NK-92 treated with Interleukin-12 subunit alpha and Interleukin-12 subunit beta, amount 100 ng/mL, for 24 hours (cell line): ENCODE data around the gene GRK1.

ENCODE experiments used
- DNase-seq: peaks from one replicate; lab custom pipeline; 2025; lab: John Stamatoyannopoulos, UW

The GRK1 gene

DNA sequence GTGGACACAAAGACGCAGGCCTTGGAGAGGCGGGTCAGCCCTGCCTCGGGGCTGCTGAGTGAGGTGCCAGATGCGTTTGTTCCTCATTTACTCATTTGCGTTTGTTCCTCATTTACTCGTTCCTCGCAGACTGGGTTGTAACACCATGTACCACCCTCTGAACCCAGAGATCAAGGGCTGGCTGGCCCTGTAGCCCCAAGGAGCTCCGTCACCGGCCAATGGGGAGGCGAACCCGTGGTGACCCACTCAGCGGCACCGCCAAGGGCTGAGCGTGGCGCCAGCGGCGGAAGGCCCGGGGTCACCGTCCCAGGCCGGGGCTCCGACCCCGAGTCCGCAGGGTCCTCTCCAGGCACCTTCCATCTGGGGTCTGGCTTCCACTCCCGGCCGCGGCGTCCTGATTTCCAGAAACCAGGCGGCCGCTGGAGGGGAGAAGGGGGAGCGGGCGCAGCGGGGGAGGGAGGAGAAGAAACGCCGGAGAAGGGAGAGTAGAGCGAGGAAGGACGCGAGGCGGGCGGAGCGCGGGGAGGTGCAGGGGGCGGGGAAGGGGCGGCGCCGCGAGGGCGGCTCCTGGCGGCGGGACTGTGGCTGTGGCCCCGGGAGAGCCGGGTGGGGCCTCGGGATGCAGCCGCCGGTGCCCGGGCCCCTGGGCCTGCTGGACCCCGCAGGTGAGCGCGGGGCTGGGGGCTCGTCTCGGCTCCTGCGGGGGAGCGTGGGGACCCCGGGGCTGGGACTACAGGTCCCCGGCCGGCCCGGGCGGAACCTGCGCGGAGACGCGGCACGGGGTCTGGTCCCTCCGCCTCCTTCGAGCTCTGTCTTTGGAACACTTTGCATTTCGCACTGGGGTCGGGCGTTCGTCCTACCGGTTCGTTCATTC lies 91.9 kb downstream of the GRK1 start, which contains the start of gene TMEM255B:
TMEM255B (plus strand) TSS at position 576 of the 874 bp plus-strand sequence; CDS start at position 620, 44 bp downstream.
- DNase-seq: no peak

- DNase-seq: no peak
Observed at GRCh38 chr13:113759525-113760137, 92.6 kb downstream of the GRK1 start.

- DNase-seq: no peak
Observed at GRCh38 chr13:113761136-113761535, 94.1 kb downstream of the GRK1 start.

GRCh38 chr13:113762075-113762474 lies 95.1 kb downstream of the GRK1 start:
- no peak for DNase-seq

DNA sequence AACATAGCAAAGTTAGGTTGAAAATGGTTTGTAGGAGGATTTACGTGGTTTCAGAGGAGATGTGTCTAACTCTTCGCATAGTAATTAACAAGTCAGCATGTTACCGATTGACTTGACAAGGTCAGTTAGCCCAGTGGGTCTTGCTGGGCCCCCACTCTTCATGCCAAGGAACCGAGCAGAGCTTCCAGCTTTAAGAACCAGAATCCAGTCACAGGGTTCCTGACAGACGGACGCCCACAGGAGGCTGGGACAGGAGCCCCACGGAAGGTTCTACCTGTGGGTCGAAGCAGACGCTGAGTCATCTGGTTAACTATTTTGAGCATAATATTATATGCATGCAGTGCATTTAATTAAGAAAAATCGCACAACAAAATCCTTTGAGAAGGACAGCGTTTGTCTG lies 95.5 kb downstream of the GRK1 start:
- DNase-seq: no peak

- DNase-seq: no peak
Observed at GRCh38 chr13:113763254-113763653, 96.2 kb downstream of the GRK1 start.

DNA sequence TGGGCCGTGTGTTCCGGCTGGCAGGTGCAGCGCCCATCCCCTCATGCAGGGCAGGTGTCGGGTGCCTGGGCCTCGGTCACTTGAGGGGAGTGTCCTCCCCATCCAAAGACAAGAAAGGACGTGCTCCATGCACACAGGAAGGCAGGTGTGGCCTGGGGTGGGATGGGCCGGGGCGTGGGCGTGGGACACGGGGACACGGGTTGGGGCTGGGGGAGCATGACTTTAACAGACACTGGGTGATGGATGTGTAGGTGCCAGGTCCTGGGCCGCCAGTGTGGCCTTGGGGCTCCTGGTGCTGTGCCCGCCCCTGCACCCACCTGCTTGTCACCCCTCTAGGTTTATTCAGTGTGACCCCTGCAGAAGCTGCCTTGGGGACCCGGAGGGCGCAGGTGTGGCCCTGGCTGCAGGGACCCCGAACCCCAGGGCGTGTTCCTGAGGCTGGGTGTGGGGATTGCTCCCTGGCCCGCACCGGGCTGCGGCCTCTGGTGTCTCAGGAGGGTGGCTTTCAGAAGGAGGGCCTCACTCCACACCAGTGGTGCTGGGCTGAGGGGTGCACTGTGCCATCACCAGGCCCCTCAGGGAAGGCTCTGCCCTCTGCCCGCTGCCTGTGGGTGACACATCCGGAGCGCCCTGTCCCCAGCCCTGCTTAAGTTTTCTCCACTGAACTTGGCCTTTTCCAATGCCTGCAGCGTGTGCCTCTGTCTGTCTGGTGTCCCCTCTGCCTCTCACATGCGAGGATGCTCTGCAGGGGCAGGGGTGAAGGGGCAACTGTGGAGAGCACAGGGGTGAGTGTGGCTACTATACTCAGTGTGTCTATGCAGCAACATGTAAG lies 97.2 kb downstream of the GRK1 start:
- no peak for DNase-seq

- DNase-seq: no peak
Observed at GRCh38 chr13:113764793-113765563, 98.0 kb downstream of the GRK1 start.

- DNase-seq: no peak
Observed at GRCh38 chr13:113765564-113765910, 98.5 kb downstream of the GRK1 start.

GRCh38 chr13:113766035-113766800 lies 99.2 kb downstream of the GRK1 start:
- no peak for DNase-seq

GRCh38 chr13:113767366-113767765 lies 100.3 kb downstream of the GRK1 start:
- no peak for DNase-seq

DNA sequence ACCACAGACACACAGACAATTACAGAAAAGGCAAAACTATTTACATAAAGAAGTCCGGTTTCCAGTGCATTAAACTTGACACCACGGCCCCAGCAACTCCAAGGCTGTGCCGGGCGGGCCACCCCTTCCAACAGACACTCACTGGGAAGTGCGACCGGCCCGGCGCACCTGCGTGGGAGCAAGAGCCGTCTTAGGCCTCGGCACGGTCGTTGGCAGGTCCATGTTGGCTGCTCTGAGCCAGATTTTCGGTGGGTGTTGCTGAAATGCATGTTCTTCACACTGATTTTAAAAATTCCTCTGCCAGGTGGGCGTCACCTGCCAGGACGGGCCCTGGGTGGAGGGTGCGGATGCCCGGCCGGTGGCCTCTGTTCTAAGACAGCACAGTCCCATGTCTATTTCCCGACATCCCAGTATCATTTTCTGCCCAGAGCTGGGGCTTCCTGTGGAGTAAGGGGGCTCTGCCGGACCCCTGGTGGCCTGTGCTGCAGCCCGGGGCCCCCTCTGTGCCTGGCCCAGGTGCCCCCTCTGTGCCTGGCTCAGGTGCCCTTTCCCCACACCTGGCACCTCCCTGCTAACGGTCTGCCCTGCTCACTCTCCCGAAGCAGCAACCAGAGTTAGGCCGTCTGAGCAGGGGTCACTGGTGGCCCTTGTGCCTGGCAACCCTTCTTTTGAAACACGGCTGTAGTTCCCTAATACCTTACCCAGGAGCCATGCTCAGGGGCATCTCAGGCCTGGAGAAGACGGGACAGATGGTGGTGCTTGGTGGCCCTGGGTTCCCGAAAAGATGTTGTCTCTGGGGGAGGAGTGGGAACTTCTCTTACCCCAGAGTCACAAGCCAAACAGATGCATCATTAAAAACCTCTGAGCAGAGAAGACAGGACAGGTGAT lies 101.2 kb downstream of the GRK1 start:
- DNase-seq: no peak

DNA sequence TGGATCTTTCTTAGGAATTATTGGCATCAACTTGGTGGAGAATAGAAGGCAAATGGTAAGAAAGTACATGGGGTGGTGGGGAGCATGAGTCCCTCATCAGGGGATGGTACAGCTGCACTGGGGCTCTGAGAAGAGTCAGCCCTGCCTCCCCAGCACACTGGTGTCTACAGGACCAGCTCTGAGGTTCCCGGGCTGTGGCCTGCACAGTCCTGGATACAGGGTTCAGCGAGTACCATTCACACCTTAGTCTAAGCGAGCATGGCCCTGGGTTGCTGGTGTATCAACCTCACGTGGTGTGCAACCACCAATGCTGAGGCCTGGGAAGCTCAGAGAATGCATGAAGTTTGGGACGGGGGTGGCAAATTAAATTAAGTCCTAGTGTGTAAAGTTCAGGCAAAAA lies 102.1 kb downstream of the GRK1 start:
- DNase-seq: no peak

GRCh38 chr13:113769881-113770280 lies 102.9 kb downstream of the GRK1 start:
- no peak for DNase-seq

GRCh38 chr13:113770441-113770840 lies 103.4 kb downstream of the GRK1 start:
- DNase-seq: no peak

DNA sequence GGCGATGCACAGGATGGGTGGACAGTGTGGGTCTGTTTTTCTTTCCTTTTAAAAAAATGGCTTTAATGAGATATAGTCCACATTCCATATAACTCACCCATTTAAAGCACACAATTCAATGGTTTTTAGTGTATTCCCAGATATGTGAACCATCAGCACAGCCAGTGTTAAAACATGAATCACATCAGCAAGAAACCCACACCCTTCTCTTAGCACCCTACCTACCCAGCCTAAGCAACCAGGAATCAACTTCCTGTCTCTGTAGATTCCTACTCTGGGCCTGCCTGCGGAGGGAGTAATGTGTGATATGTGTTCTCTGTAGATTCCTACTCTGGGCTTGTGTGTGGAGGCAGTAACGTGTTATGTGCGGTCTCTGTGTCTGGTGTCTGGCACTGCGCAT lies 103.9 kb downstream of the GRK1 start:
- DNase-seq: no peak

GRCh38 chr13:113771709-113772331 lies 104.8 kb downstream of the GRK1 start:
- no peak for DNase-seq

GRCh38 chr13:113774177-113775107 lies 107.4 kb downstream of the GRK1 start:
- no peak for DNase-seq
